Measurements from ENCODE around the gene PTPN22.

Gene PTPN22

GRCh38 chr1:113850127-113850796 is 21.2 kb downstream of the PTPN22 start:
- Histone ChIP-seq H3K36me3 (no peaks in the 10 kb centered on the region), H3K4me3 (ENCODE audit: low read depth, low read length) (no peak overlapping the region), H3K27me3 (no peaks in the 10 kb centered on the region), H3K4me1 (no peaks in the 10 kb centered on the region), H3K9me3 (no peaks in the 10 kb centered on the region)
- no peak for TF ChIP-seq CTCF (IDR thresholded peaks at IDR 0.05; ENCODE audit: low read depth, low read length)
- DNase-seq = no peak

- no peak overlapping the region for H3K4me3 ChIP-seq (ENCODE audit: low read depth, low read length)
- no peaks in the 10 kb centered on the region for H3K36me3 ChIP-seq
- no peaks in the 10 kb centered on the region for H3K27me3 ChIP-seq
- no peaks in the 10 kb centered on the region for H3K4me1 ChIP-seq
- no peak for DNase-seq
- no peaks in the 10 kb centered on the region for H3K9me3 ChIP-seq
- TF ChIP-seq CTCF (IDR thresholded peaks at IDR 0.05; ENCODE audit: low read depth, low read length) = no peak
These were observed 22.4 kb downstream of the PTPN22 start for GRCh38 chr1:113849072-113849471.

GRCh38 chr1:113846391-113847035 is 25.0 kb downstream of the PTPN22 start:
- Histone ChIP-seq H3K4me1 (no peaks in the 10 kb centered on the region), H3K9me3 (no peaks in the 10 kb centered on the region), H3K36me3 (no peaks in the 10 kb centered on the region), H3K4me3 (ENCODE audit: low read depth, low read length) (no peak overlapping the region), H3K27me3 (no peaks in the 10 kb centered on the region)
- no peak for DNase-seq
- no peak for TF ChIP-seq CTCF (IDR thresholded peaks at IDR 0.05; ENCODE audit: low read depth, low read length)

GRCh38 chr1:113836534-113836933 is 35.0 kb downstream of the PTPN22 start:
- H3K36me3 ChIP-seq = no peaks in the 10 kb centered on the region
- no peak overlapping the region for H3K4me3 ChIP-seq (ENCODE audit: low read depth, low read length)
- H3K4me1 ChIP-seq = no peaks in the 10 kb centered on the region
- no peaks in the 10 kb centered on the region for H3K9me3 ChIP-seq
- TF ChIP-seq CTCF (IDR thresholded peaks at IDR 0.05; ENCODE audit: low read depth, low read length) = no peak
- peaks cover 8% of the 10 kb centered on the region; the same call in 1 of the 2 replicates for H3K27me3 ChIP-seq
- no peak for DNase-seq

GRCh38 chr1:113835686-113836290 is 35.7 kb downstream of the PTPN22 start:
- Histone ChIP-seq H3K36me3 (no peaks in the 10 kb centered on the region), H3K4me1 (no peaks in the 10 kb centered on the region), H3K27me3 (peaks cover 8% of the 10 kb centered on the region; the same call in 1 of the 2 replicates), H3K4me3 (ENCODE audit: low read depth, low read length) (no peak overlapping the region), H3K9me3 (no peaks in the 10 kb centered on the region)
- TF ChIP-seq CTCF (IDR thresholded peaks at IDR 0.05; ENCODE audit: low read depth, low read length) = peak; percentile 41
- DNase-seq = peak; percentile 19

- Histone ChIP-seq H3K9me3 (no peaks in the 10 kb centered on the region), H3K36me3 (no peaks in the 10 kb centered on the region), H3K27me3 (peaks cover 8% of the 10 kb centered on the region; the same call in 1 of the 2 replicates), H3K4me3 (ENCODE audit: low read depth, low read length) (no peak overlapping the region), H3K4me1 (no peaks in the 10 kb centered on the region)
- no peak for TF ChIP-seq CTCF (IDR thresholded peaks at IDR 0.05; ENCODE audit: low read depth, low read length)
- no peak for DNase-seq
These were observed 36.8 kb downstream of the PTPN22 start for GRCh38 chr1:113834716-113835115.
